HEK293 (cell line): ENCODE results near the gene SH3GLB2.

Experiments used
- CTCF ChIA-PET: fragments of 350-600 bp; formaldehyde crosslinking; extraction: SDS; loops from one replicate; lab custom pipeline; 2021; ENCODE audit warnings: antibody characterized with exemption; lab: Yijun Ruan, JAX
- POLR2A ChIA-PET: fragments of 300-600 bp; formaldehyde crosslinking; extraction: SDS; loops from one replicate; lab custom pipeline; 2020; ENCODE audit warnings: antibody characterized with exemption, inconsistent platforms; lab: Yijun Ruan, JAX
- H3K27ac ChIP-seq: fragments of 200-500 bp; sonication (Bioruptor generic); 2 replicates; pipeline ENCODE4 v1.5.1; 2014; ENCODE audit warnings: low read depth, low read length, control low read depth, inconsistent platforms; ENCODE audit errors: extremely low read depth
- H3K36me3 ChIP-seq, 2 experiments: fragments of 200-500 bp in 1 of 2; sonication (Bioruptor generic) in 1 of 2; 1 replicate in 1 of 2; 2 replicates in 1 of 2; pipeline ENCODE4 v1.5.1; 2014 to 2017; ENCODE audit warnings: inconsistent platforms in 2 of 2, low read length in 2 of 2; ENCODE audit not compliant: control insufficient read depth in 2 of 2, insufficient read depth in 1 of 2
- H3K4me1 ChIP-seq: fragments of 200-500 bp; sonication (Bioruptor generic); 2 replicates; pipeline ENCODE4 v1.5.1; 2014; ENCODE audit warnings: mild to moderate bottlenecking, low read length, inconsistent platforms; ENCODE audit not compliant: control insufficient read depth, insufficient read depth
- H3K4me3 ChIP-seq: 2 replicates; pipeline ENCODE4 v1.5.1; 2011; ENCODE audit warnings: low read depth, mild to moderate bottlenecking, control low read depth, low read length, moderate library complexity
- H3K9me3 ChIP-seq: fragments of 200-500 bp; sonication (Bioruptor generic); 2 replicates; pipeline ENCODE4 v1.5.1; 2014; ENCODE audit warnings: low read depth, low read length, inconsistent platforms; ENCODE audit not compliant: control insufficient read depth, insufficient read depth
- PRDM2 ChIP-seq: fragments of 450-650 bp; formaldehyde crosslinking; IDR thresholded peaks from 2 replicates; pipeline ENCODE4 v1.5.1; 2016; ENCODE audit warnings: missing biosample characterization, missing genetic modification characterization, borderline replicate concordance
- SCRT2 ChIP-seq: fragments of 450-650 bp; formaldehyde crosslinking; IDR thresholded peaks from 2 replicates; pipeline ENCODE4 v1.5.1; 2016; ENCODE audit warnings: missing biosample characterization, missing genetic modification characterization
- ZIC2 ChIP-seq: fragments of 450-650 bp; formaldehyde crosslinking; IDR thresholded peaks from 2 replicates; pipeline ENCODE4 v1.5.1; 2016; ENCODE audit warnings: missing biosample characterization, missing genetic modification characterization
- ZNF19 ChIP-seq: fragments of 450-650 bp; formaldehyde crosslinking; IDR thresholded peaks from 2 replicates; pipeline ENCODE4; 2016; ENCODE audit warnings: missing biosample characterization, missing genetic modification characterization, low read depth
- ZNF202 ChIP-seq: fragments of 450-650 bp; formaldehyde crosslinking; IDR thresholded peaks from 2 replicates; pipeline ENCODE4 v1.5.1; 2016; ENCODE audit warnings: missing biosample characterization, missing genetic modification characterization, borderline replicate concordance
- ZNF48 ChIP-seq: fragments of 450-650 bp; formaldehyde crosslinking; IDR thresholded peaks from 2 replicates; pipeline ENCODE4 v1.5.1; 2016; ENCODE audit warnings: missing biosample characterization, missing genetic modification characterization
- ZNF561 ChIP-seq: fragments of 450-650 bp; IDR thresholded peaks from 2 replicates; pipeline ENCODE4 v1.5.1; 2018; ENCODE audit warnings: missing biosample characterization, missing genetic modification characterization, borderline replicate concordance
- ZNF768 ChIP-seq: fragments of 450-650 bp; formaldehyde crosslinking; IDR thresholded peaks from 2 replicates; pipeline ENCODE4 v1.5.1; 2018; ENCODE audit warnings: missing biosample characterization, mild to moderate bottlenecking, missing genetic modification characterization
- ZNF777 ChIP-seq: fragments of 450-650 bp; formaldehyde crosslinking; IDR thresholded peaks from 2 replicates; pipeline ENCODE4 v1.5.1; 2017; ENCODE audit warnings: missing biosample characterization, missing genetic modification characterization, borderline replicate concordance
- TF ChIP-seq, protein P1 (sequence below): fragments of 450-650 bp; formaldehyde crosslinking; IDR thresholded peaks from 2 replicates; pipeline ENCODE4 v1.5.1; 2016; ENCODE audit warnings: missing biosample characterization, missing genetic modification characterization

Gene SH3GLB2

GRCh38 chr9:129014608-129015007 lies 13.5 kb downstream of the SH3GLB2 start:
- peaks cover 17 to 66% of the 10 kb centered on the region in 2 experiments; a peak in 2 of 3 replicates for H3K36me3 ChIP-seq
- ChIA-PET POLR2A (interaction anchor here (1.3 kb wide), 1 partner anchor 9 kb away, joined by 4 read pairs; no protein-coding TSS in a partner anchor), CTCF (interaction anchor here (0.7 kb wide), 1 partner anchor 9 kb away, joined by 3 read pairs; no protein-coding TSS in a partner anchor)
- H3K27ac ChIP-seq, result no peak overlapping the region
- H3K9me3 ChIP-seq, result no peaks in the 10 kb centered on the region
- no peaks in the 10 kb centered on the region for H3K4me1 ChIP-seq
- TF ChIP-seq ZNF777, result no peak
- TF ChIP-seq ZNF561 (tag by site-specific recombination), result no peak
- no peak for TF ChIP-seq PRDM2 (tag by site-specific recombination)
- no peak for TF ChIP-seq ZNF202 (tag by site-specific recombination)
- TF ChIP-seq ZNF19, result no peak
- H3K4me3 ChIP-seq, result no peak overlapping the region

- peak; percentile 74 for TF ChIP-seq ZIC2 (tag by site-specific recombination)
- TF ChIP-seq, protein P1, sequence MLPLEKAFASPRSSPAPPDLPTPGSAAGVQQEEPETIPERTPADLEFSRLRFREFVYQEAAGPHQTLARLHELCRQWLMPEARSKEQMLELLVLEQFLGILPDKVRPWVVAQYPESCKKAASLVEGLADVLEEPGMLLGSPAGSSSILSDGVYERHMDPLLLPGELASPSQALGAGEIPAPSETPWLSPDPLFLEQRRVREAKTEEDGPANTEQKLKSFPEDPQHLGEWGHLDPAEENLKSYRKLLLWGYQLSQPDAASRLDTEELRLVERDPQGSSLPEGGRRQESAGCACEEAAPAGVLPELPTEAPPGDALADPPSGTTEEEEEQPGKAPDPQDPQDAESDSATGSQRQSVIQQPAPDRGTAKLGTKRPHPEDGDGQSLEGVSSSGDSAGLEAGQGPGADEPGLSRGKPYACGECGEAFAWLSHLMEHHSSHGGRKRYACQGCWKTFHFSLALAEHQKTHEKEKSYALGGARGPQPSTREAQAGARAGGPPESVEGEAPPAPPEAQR (tag by site-specific recombination), result no peak
- ChIA-PET POLR2A (interaction anchor here (1.2 to 1.3 kb wide), 2 partner anchors 10 kb away, joined by 3 to 4 read pairs; no protein-coding TSS in a partner anchor), CTCF (no interaction called here)
- Histone ChIP-seq H3K4me1 (no peaks in the 10 kb centered on the region), H3K9me3 (no peaks in the 10 kb centered on the region), H3K27ac (no peak overlapping the region), H3K36me3 (peaks cover 12 to 68% of the 10 kb centered on the region in 2 experiments; a peak in 2 of 3 replicates), H3K4me3 (no peak overlapping the region)
These were observed 14.0 kb downstream of the SH3GLB2 start for GRCh38 chr9:129014124-129014523.

GRCh38 chr9:129013674-129014073 lies 14.5 kb downstream of the SH3GLB2 start:
- ChIA-PET POLR2A (interaction anchor here (0.7 to 1.2 kb wide), 2 partner anchors 10 to 14 kb away, joined by 3 read pairs; partner anchors contain the start of gene SH3GLB2), CTCF (no interaction called here)
- H3K36me3 ChIP-seq, result peaks cover 10 to 69% of the 10 kb centered on the region in 2 experiments; a peak in 2 of 3 replicates
- H3K27ac ChIP-seq, result no peak overlapping the region
- no peaks in the 10 kb centered on the region for H3K4me1 ChIP-seq
- H3K4me3 ChIP-seq, result no peak overlapping the region
- no peaks in the 10 kb centered on the region for H3K9me3 ChIP-seq
- TF ChIP-seq ZNF768 (tag by site-specific recombination) (no peak), SCRT2 (tag by site-specific recombination) (peak; percentile 21; the same call in 1 of the 2 replicates), ZNF48 (tag by site-specific recombination) (no peak)
